Putamen (tissue), 1 donor: ENCODE data around the gene UFC1.

Experiments
- DNase-seq: peaks from one replicate; pipeline ENCODE4 v3.0.0-alpha.2; 2016; ENCODE audit warnings: low spot score

Gene UFC1

GRCh38 chr1:161133220-161133740 lies 20.5 kb upstream of the UFC1 start:
- no peak for DNase-seq

DNA sequence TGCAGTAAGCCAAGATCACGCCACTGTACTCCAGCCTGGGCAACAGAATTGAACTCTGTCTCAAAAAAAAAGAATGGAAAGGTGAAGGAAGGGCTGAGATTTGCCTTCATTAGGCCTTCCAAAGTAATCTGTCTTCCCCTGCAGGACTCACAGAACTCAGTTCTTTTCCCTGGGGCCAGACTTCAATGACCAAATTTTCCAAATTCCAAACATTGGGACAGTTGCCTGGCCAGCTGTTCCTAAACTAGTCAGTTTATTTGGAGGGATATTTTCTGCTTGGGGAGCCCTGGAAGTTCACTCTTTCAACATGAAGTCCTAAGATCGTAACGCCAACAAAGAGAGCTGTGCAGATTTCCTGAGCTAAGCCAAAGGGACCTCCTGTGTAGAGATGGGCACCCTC lies 15.9 kb upstream of the UFC1 start:
- DNase-seq, result no peak

DNA sequence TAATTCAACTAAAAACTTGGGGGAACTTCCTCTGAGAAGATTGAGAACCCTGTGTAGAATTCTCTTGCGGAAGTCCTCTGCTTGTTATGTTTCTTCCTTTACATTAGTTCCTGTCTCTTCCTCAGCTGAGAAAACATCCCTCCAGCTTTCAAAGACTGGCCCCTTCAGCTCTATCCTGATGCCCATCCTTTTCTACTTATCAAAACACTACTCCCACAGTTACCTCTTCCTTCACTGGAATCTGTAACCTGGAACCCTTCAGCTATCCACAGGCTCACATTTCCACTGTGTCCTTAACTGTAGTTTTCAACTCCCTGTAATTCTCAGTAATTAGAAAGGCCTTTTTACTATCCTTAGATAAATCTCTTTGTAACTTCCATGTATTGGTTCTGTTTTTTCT lies 15.3 kb upstream of the UFC1 start:
- no peak for DNase-seq

DNA sequence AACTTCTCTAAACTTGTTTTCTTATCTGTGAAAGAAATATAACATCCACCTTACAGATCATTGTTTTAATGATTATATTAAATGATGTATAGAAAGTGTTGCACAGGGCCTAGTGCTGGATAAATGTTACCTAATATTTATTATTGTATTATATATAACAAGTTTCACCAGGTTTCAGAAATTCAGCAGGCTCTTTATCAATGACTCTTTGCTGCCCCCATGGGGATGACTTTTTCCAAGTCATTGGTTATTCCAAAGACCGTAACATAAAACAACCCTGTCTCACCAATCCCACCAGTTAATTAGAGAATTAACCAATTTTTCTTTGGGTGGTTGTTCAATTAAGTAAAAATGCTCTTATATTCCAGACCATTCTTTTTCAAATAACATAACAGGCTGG lies 14.0 kb upstream of the UFC1 start:
- DNase-seq, result no peak

DNA sequence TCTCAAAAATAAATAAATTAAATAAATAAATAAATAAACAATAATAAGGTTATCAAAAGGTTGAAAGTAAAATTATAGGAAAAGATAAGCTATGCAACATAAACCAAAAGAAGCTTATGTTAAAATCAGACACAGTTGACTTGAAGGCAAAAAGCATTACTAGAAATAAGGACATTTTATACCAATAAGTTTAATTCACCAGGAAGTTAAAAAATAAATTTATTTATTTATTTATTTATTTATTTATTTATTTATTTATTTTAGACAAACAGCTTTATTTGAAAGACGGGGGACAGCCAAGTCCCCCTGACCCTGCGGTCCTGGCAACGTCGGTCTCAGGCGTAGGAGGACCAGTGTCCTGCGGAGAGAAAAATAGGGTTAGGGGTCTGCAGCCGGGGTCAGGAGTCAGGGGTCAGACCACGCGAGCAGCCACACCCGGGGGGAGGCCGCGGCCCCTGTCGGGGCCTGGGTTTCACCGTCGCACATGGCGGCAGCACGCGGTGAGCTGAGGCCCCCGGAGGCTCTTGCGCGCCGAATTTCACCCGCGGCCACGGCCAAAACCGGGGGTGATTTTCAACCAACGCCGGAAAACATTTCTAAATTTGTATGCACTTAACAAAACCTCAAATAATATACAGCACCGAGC lies 12.9 kb upstream of the UFC1 start:
- no peak for DNase-seq

- no peak for DNase-seq
Observed at GRCh38 chr1:161145832-161146231, 7.9 kb upstream of the UFC1 start.

DNA sequence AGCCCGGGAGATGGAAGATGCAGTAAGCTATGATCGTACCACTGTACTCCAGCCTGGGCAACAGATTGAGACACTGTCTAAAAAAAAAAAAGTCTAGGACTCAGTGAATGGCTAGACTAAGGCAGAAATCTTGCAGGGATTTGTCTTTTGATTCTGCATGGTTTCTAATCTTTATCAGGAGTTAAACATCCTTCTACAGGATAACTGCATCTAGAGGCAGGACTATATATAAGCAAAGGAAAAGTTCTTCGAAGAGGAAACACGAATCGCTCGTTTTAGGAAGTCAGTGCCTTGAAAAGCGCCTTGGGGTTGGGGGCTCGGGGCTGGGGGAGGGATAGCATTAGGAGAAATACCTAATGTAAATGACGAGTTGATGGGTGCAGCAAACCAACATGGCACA lies 602 bp upstream of the UFC1 start:
- DNase-seq, result no peak

GRCh38 chr1:161157867-161158266 lies 4.1 kb downstream of the UFC1 start:
- no peak for DNase-seq

- DNase-seq, result no peak
Observed at GRCh38 chr1:161158316-161159010, 4.7 kb downstream of the UFC1 start.

GRCh38 chr1:161159087-161159912 lies 5.5 kb downstream of the UFC1 start, which contains the start of gene USP21:
TSS of gene USP21 (plus strand) at chr1:161159500. CDS start at chr1:161160641, 1,141 bp downstream.
- DNase-seq, result peak; percentile 93

DNA sequence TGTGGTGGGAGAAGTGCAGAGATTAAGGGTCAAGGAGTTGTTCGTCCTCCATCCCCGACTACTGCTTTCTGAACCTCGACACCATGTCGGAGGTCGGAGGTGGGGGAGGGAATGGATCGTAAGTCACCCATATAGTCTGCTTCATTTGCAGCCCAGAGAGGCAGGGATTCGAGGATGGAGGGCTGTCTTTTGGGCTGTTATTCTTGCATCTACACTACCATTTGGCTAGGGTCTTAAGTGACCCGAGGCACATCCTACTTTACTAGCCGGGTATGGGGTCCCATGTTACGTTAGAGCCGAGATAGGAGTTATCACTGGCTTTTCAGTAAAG lies 6.1 kb downstream of the UFC1 start:
- DNase-seq, result no peak

DNA sequence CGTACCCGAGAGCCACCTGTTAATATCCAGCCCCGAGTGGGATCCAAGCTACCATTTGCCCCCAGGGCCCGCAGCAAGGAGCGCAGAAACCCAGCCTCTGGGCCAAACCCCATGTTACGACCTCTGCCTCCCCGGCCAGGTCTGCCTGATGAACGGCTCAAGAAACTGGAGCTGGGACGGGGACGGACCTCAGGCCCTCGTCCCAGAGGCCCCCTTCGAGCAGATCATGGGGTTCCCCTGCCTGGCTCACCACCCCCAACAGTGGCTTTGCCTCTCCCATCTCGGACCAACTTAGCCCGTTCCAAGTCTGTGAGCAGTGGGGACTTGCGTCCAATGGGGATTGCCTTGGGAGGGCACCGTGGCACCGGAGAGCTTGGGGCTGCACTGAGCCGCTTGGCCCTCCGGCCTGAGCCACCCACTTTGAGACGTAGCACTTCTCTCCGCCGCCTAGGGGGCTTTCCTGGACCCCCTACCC lies 6.9 kb downstream of the UFC1 start:
- no peak for DNase-seq

GRCh38 chr1:161161652-161162051 lies 7.9 kb downstream of the UFC1 start:
- DNase-seq, result no peak

GRCh38 chr1:161162052-161162451 lies 8.3 kb downstream of the UFC1 start:
- DNase-seq, result no peak

- no peak for DNase-seq
Observed at GRCh38 chr1:161162806-161163205, 9.0 kb downstream of the UFC1 start.

DNA sequence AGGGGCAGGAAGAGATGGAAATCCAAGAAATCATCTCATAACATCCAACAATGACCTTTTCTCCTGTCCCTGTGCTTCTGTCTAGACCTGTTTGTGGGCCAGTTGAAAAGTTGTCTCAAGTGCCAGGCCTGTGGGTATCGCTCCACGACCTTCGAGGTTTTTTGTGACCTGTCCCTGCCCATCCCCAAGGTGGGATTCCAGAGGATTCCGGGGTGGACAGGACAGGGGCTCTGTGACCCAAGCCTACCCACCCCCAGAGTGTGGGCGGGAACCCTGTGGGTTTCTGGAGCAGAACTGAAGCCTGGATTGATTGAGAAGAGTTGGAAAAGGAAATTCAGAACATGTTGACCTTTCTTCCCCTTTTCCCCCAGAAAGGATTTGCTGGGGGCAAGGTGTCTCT lies 10.0 kb downstream of the UFC1 start:
- DNase-seq, result no peak

- no peak for DNase-seq
Observed at GRCh38 chr1:161164901-161165610, 11.3 kb downstream of the UFC1 start.

GRCh38 chr1:161165742-161166668 lies 12.2 kb downstream of the UFC1 start, which contains the start of gene PPOX:
TSS of gene PPOX (plus strand) at chr1:161166426. CDS start at chr1:161166848, 422 bp downstream.
- peak; percentile 99 for DNase-seq

DNA sequence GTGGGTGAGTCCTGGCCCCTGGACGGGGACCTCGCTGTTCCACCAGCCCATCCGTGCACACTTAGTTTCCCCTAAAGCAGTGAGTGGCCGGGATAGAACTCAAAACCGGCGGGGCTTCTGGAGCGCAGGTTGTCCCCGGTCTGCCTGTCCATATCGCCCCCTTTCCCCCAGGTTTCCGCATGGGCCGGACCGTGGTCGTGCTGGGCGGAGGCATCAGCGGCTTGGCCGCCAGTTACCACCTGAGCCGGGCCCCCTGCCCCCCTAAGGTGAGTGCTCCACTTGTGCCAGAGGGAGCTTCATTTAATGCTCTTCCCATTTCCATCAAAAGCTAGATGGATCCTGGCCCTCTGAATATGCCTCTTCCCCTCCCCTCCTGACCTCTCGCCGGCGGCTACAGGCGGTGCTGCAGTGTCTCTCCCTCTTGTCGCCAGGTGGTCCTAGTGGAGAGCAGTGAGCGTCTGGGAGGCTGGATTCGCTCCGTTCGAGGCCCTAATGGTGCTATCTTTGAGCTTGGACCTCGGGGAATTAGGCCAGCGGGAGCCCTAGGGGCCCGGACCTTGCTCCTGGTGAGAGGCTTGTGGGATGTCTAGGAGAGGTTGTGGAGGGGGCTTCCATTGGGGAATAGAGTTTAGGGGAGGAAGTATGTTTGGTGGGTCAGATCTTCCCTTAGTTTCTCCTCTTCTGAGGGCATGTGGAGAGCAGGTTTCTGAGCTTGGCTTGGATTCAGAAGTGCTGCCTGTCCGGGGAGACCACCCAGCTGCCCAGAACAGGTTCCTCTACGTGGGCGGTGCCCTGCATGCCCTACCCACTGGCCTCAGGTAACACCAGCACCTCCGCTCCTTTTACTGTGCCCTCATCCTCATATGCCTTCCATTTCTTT lies 13.1 kb downstream of the UFC1 start:
- DNase-seq, result no peak

DNA sequence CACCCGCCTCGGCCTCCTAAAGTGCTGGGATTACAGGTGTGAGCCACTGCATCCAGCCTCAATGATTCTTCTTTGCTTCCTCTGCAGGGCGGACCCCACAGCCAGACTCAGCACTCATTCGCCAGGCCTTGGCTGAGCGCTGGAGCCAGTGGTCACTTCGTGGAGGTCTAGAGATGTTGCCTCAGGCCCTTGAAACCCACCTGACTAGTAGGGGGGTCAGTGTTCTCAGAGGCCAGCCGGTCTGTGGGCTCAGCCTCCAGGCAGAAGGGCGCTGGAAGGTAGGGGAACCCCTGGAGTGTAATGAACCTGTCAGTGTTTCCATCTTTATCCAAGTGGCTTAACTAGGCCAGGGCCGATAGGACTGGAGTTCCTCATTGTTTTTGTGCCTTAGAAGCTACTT lies 15.1 kb downstream of the UFC1 start:
- no peak for DNase-seq
